ENCODE data around the gene SDF4. TPM values are rescaled to one million over a fixed set of nuclear protein-coding genes. Genes with fewer than 3 reads are reported as not detected.

SDF4 gene
- total RNA-seq, 6 donors from 2014 or later: 79.0 to 172 (median 148) TPM

DNA sequence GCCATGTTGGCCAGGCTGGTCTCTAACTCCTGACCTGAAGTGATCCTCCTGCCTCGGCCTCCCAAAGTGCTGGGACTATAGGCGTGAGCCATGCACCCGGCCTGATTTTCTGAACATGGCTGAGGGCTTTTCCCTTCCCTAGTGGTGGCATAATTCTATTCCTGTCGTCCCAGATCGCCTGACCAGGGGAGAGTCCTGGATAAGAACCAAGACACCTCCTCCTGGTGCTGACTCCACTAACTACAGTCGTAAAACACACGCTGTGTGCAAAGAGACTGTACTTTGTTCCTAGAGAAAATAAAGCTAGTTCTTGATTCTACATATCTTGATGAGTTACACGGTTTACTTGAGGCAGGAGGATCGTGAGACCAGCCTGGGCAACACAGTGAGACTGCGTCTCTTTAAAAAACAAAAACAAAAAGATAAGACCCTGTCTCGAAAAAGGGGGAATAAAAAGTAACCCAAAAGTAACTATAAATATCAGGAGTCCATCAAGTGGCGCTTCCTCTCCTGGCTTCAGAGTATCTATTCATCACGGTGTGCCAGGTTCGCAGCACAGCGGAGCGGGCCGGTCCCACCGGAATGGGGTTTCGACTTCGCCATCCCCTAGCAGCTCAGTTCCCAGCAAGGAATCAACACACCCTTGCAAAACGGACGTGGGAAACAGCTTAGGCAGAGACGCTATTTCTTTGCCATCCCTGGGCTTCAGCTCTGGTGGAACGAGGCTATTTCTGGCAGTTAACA, 973 bp downstream of the SDF4 start:
- Histone ChIP-seq H3K4me3 (peak overlapping the region; percentile 76 to 97 (median 86)), H3K9me3 (peaks cover 0 to 3% (median 0%) of the 10 kb centered on the region in 4 donors), H3K4me1 (peaks cover 27 to 55% (median 32%) of the 10 kb centered on the region in 4 donors), H3K27ac (peak overlapping the region; percentile 81 to 96 (median 90)), H3K36me3 (peaks cover 14 to 32% (median 29%) of the 10 kb centered on the region in 4 donors), H3K27me3 (no peaks in the 10 kb centered on the region)
- no peak for TF ChIP-seq POLR2A (IDR thresholded peaks at IDR 0.05)
- TF ChIP-seq, protein P1, sequence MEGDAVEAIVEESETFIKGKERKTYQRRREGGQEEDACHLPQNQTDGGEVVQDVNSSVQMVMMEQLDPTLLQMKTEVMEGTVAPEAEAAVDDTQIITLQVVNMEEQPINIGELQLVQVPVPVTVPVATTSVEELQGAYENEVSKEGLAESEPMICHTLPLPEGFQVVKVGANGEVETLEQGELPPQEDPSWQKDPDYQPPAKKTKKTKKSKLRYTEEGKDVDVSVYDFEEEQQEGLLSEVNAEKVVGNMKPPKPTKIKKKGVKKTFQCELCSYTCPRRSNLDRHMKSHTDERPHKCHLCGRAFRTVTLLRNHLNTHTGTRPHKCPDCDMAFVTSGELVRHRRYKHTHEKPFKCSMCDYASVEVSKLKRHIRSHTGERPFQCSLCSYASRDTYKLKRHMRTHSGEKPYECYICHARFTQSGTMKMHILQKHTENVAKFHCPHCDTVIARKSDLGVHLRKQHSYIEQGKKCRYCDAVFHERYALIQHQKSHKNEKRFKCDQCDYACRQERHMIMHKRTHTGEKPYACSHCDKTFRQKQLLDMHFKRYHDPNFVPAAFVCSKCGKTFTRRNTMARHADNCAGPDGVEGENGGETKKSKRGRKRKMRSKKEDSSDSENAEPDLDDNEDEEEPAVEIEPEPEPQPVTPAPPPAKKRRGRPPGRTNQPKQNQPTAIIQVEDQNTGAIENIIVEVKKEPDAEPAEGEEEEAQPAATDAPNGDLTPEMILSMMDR (IDR thresholded peaks at IDR 0.05): peak in 2 of 6 experiments; percentile 8 to 20
- TF ChIP-seq POLR2AphosphoS5 (IDR thresholded peaks at IDR 0.05): no peak
- TF ChIP-seq EP300 (IDR thresholded peaks at IDR 0.05): no peak
- DNase-seq (peak in 1 of 2 donors; percentile 50), ATAC-seq (ENCODE audit: low FRiP score in 2 of 2) (no peak)
- 16% methylated on average over 20 to 24 of the region's 24 CpGs for WGBS, 2 donors

DNA sequence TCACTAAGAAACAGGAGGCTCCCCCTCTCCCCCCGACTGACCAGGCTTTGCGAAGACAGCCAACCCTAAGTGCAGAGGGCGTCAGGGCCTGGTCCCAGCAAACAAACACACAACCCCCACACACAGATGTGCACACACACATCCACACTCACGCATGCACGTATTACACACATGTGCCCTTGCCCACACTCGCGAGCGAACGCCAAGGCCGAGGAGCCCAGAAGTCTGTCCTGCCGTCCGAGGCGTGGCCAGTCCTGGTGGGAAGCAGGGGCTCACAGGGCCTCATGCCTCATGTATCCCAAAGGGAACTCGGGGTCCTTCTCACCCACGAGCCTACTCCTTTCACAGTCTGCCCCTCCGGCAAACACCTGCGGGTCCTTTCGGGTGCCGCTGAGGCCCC, 2.0 kb downstream of the SDF4 start:
- Histone ChIP-seq H3K27ac (no peak overlapping the region), H3K36me3 (peaks cover 14 to 42% (median 37%) of the 10 kb centered on the region in 4 donors), H3K4me1 (peaks cover 27 to 51% (median 32%) of the 10 kb centered on the region in 4 donors), H3K4me3 (peak overlapping the region in 1 of 4 donors; percentile 76), H3K27me3 (no peaks in the 10 kb centered on the region), H3K9me3 (peaks cover 0 to 3% (median 0%) of the 10 kb centered on the region in 4 donors)
- DNase-seq (peak in 1 of 2 donors; percentile 62), ATAC-seq (ENCODE audit: low FRiP score in 2 of 2) (no peak)
- TF ChIP-seq POLR2A (IDR thresholded peaks at IDR 0.05): no peak
- TF ChIP-seq POLR2AphosphoS5 (IDR thresholded peaks at IDR 0.05): no peak
- no peak for TF ChIP-seq EP300 (IDR thresholded peaks at IDR 0.05)
- TF ChIP-seq, protein P1 (IDR thresholded peaks at IDR 0.05): no peak
- 86 to 95% methylated on average over 16 to 19 of the region's 19 CpGs for WGBS, 2 donors

DNA sequence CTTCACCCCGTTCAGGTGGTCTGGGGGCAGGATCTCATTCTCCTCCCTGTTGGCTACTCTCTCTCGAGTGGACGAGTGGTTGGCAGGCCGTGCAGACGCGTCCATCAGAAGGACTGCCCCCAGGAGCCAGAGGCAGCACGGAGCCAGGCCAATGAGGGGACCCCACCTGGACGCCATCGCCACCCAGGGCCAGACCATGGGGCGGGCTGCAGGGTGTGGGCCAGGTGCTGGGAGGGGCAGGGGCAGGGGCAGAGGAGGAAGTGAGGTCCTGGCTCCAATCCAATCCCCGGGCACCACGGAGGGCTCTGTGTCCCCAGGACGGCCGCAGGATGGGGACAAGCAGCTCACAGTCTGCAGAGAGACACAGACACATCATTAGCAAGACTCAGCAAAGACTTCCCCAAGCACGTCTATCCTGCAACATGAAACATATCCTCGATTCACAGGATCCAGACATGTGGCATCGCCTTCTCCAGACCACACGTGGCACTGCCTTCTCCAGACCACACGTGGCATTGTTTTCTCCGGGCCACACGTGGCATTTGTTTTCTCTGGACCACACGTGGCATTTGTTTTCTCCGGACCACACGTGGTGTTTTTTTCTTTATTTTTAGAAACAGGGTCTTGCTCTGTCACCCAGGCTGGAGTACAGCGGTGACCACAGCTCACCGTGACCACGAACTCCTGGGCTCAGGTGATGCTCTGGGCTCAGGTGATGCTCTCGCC, 3.0 kb downstream of the SDF4 start:
- Histone ChIP-seq H3K4me3 (no peak overlapping the region), H3K27ac (no peak overlapping the region), H3K4me1 (peaks cover 27 to 41% (median 31%) of the 10 kb centered on the region in 4 donors), H3K9me3 (peaks cover 0 to 3% (median 0%) of the 10 kb centered on the region in 4 donors), H3K27me3 (no peaks in the 10 kb centered on the region), H3K36me3 (peaks cover 14 to 50% (median 41%) of the 10 kb centered on the region in 4 donors)
- WGBS, 2 donors: 88 to 96% methylated on average over 17 to 26 of the region's 28 CpGs
- ATAC-seq (ENCODE audit: low FRiP score in 2 of 2) (no peak), DNase-seq (peak in 1 of 2 donors; percentile 69)
- no peak for TF ChIP-seq POLR2AphosphoS5 (IDR thresholded peaks at IDR 0.05)
- TF ChIP-seq, protein P1 (IDR thresholded peaks at IDR 0.05): no peak
- TF ChIP-seq POLR2A (IDR thresholded peaks at IDR 0.05): no peak
- no peak for TF ChIP-seq EP300 (IDR thresholded peaks at IDR 0.05)

DNA sequence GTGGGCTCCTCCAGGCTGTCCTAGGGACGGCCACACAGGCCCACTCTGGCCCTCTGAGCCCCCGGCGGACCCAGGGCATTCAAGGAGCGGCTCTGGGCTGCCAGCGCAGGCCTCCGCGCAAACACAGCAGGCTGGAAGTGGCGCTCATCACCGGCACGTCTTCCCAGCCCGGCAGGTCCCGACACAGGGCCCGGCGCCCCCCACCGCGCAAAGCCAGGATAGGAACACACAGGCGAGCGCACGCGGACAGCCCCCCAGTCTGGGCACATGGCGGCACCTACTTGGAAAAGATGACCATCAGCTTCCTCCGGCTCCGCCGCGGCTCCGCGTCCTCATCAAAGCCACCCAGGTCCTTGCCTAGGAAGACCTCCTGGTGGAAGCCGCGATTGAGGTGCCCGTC, 3.6 kb downstream of the SDF4 start:
- no peak for ATAC-seq (ENCODE audit: low FRiP score in 2 of 2)
- whole genome bisulfite sequencing, 2 donors: 92 to 94% methylated on average over 3 to 25 of the region's 30 CpGs
- Histone ChIP-seq H3K27ac (no peak overlapping the region), H3K36me3 (peaks cover 15 to 56% (median 46%) of the 10 kb centered on the region in 4 donors), H3K27me3 (no peaks in the 10 kb centered on the region), H3K4me3 (no peak overlapping the region), H3K9me3 (peaks cover 0 to 3% (median 0%) of the 10 kb centered on the region in 4 donors), H3K4me1 (peaks cover 24 to 36% (median 26%) of the 10 kb centered on the region in 4 donors)
- peak in 1 of 2 donors; percentile 86 for DNase-seq
- TF ChIP-seq EP300 (IDR thresholded peaks at IDR 0.05) (no peak), POLR2A (IDR thresholded peaks at IDR 0.05) (no peak)

DNA sequence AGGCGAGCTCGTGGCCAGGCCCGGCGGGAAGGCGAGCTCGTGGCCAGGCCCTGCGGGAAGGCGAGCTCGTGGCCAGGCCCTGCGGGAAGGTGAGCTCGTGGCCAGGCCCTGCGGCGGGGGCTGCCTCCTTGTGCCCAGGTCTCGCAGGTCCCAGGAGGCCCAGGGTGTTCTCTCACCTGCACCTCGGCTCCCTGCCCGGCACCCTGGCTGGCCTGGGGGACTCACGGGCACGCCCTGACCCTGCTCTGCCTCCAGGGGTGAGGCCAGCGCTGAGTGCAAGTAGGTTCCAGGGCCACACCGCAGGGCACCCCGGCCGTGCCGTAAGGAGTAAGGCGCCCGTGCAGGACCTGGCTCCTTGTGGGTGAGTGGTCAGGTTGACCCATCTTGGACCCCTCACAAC, 4.4 kb downstream of the SDF4 start:
- Histone ChIP-seq H3K27me3 (no peaks in the 10 kb centered on the region), H3K27ac (no peak overlapping the region), H3K4me1 (peaks cover 18 to 28% (median 18%) of the 10 kb centered on the region in 4 donors), H3K9me3 (no peaks in the 10 kb centered on the region), H3K36me3 (peaks cover 23 to 64% (median 55%) of the 10 kb centered on the region in 4 donors), H3K4me3 (no peak overlapping the region)
- peak in 1 of 2 donors; percentile 82 for DNase-seq
- no peak for TF ChIP-seq POLR2A (IDR thresholded peaks at IDR 0.05)
- TF ChIP-seq POLR2AphosphoS5 (IDR thresholded peaks at IDR 0.05): no peak
- TF ChIP-seq, protein P1 (IDR thresholded peaks at IDR 0.05): no peak
- no peak for TF ChIP-seq EP300 (IDR thresholded peaks at IDR 0.05)
- ATAC-seq (ENCODE audit: low FRiP score in 2 of 2): no peak
- WGBS, 2 donors: 93 to 99% methylated on average over 11 to 13 of the region's 25 CpGs

Data from upper lobe of left lung (tissue), 6 donors.